GM21526 (cell line): ENCODE data around the gene NEBL.

Source experiments
- ATAC-seq: cut with Tn5 transposase; IDR thresholded peaks from one replicate; pipeline ENCODE4 v1.9.1; 2021; ENCODE audit warnings: moderate library complexity; ENCODE audit not compliant: unreplicated experiment, low FRiP score

Gene NEBL

GRCh38 chr10:20806487-20806886 lies 90.6 kb downstream of the NEBL start:
- no peak for ATAC-seq

GRCh38 chr10:20797290-20797689 lies 99.8 kb downstream of the NEBL start:
- ATAC-seq: no peak

- no peak for ATAC-seq
Measured at GRCh38 chr10:20795391-20795790, 101.7 kb downstream of the NEBL start.

GRCh38 chr10:20785174-20785573 lies 111.9 kb downstream of the NEBL start:
- ATAC-seq: no peak

GRCh38 chr10:20778008-20778757 lies 118.9 kb downstream of the NEBL start:
- no peak for ATAC-seq

GRCh38 chr10:20776384-20777118 lies 120.6 kb downstream of the NEBL start:
- ATAC-seq: no peak

- ATAC-seq: no peak
Measured at GRCh38 chr10:20771051-20771450, 126.1 kb downstream of the NEBL start.

GRCh38 chr10:20769481-20769880 lies 127.6 kb downstream of the NEBL start:
- ATAC-seq: no peak

- no peak for ATAC-seq
Measured at GRCh38 chr10:20768843-20769242, 128.3 kb downstream of the NEBL start.

GRCh38 chr10:20767028-20767427 lies 130.1 kb downstream of the NEBL start:
- no peak for ATAC-seq

- ATAC-seq: no peak
Measured at GRCh38 chr10:20765066-20765465, 132.0 kb downstream of the NEBL start.

GRCh38 chr10:20760460-20760859 lies 136.7 kb downstream of the NEBL start:
- ATAC-seq: no peak

- ATAC-seq: no peak
Measured at GRCh38 chr10:20748551-20748950, 148.6 kb downstream of the NEBL start.

- no peak for ATAC-seq
Measured at GRCh38 chr10:20747782-20748181, 149.3 kb downstream of the NEBL start.

- no peak for ATAC-seq
Measured at GRCh38 chr10:20746856-20747255, 150.3 kb downstream of the NEBL start.

- no peak for ATAC-seq
Measured at GRCh38 chr10:20745556-20746375, 151.3 kb downstream of the NEBL start.

- ATAC-seq: no peak
Measured at GRCh38 chr10:20744821-20745220, 152.3 kb downstream of the NEBL start.

GRCh38 chr10:20743942-20744341 lies 153.2 kb downstream of the NEBL start:
- no peak for ATAC-seq

GRCh38 chr10:20742737-20743541 lies 154.2 kb downstream of the NEBL start:
- ATAC-seq: no peak

- no peak for ATAC-seq
Measured at GRCh38 chr10:20740120-20740519, 157.0 kb downstream of the NEBL start.
